GM18517 (cell line): Measurements from ENCODE around the gene ZNF30.
"Not testable (repeated sequence)": the region's sequence is repeated elsewhere in the genome, so short reads cannot be mapped to it uniquely, and the experiment has no call there.

Experiments
- ATAC-seq: cut with Tn5 transposase; IDR thresholded peaks from one replicate; pipeline ENCODE4 v1.9.1; 2021; ENCODE audit warnings: mild to moderate bottlenecking, moderate library complexity; ENCODE audit not compliant: unreplicated experiment

The ZNF30 gene

GRCh38 chr19:34960103-34960805 lies 33.6 kb downstream of the ZNF30 start:
- ATAC-seq = no peak

- ATAC-seq = no peak
Observed at GRCh38 chr19:34960940-34961679, 34.4 kb downstream of the ZNF30 start.

GRCh38 chr19:34961775-34962686 lies 35.3 kb downstream of the ZNF30 start:
- ATAC-seq = no peak

GRCh38 chr19:34962687-34963572 lies 36.2 kb downstream of the ZNF30 start:
- ATAC-seq = no peak

GRCh38 chr19:34963573-34964406 lies 37.1 kb downstream of the ZNF30 start, which contains the start of gene ZNF792:
TSS of gene ZNF792 (minus strand) at chr19:34964229. CDS start at chr19:34963662, 567 bp downstream.
- ATAC-seq = no peak

GRCh38 chr19:34964598-34964997 lies 37.9 kb downstream of the ZNF30 start:
- ATAC-seq = no peak

- not testable (repeated sequence) for ATAC-seq
Observed at GRCh38 chr19:34965505-34965904, 38.8 kb downstream of the ZNF30 start.

GRCh38 chr19:34967551-34967950 lies 40.8 kb downstream of the ZNF30 start:
- no peak for ATAC-seq

GRCh38 chr19:34969721-34970120 lies 43.0 kb downstream of the ZNF30 start:
- no peak for ATAC-seq

GRCh38 chr19:34970185-34970780 lies 43.6 kb downstream of the ZNF30 start:
- ATAC-seq = not testable (repeated sequence)

- no peak for ATAC-seq
Observed at GRCh38 chr19:34972163-34972705, 45.5 kb downstream of the ZNF30 start.

- no peak for ATAC-seq
Observed at GRCh38 chr19:34974646-34975045, 47.9 kb downstream of the ZNF30 start.

GRCh38 chr19:34975056-34975455 lies 48.4 kb downstream of the ZNF30 start:
- ATAC-seq = no peak

- ATAC-seq = no peak
Observed at GRCh38 chr19:34976611-34977010, 49.9 kb downstream of the ZNF30 start.

- ATAC-seq = no peak
Observed at GRCh38 chr19:34979819-34980640, 53.3 kb downstream of the ZNF30 start.

- ATAC-seq = no peak
Observed at GRCh38 chr19:34982275-34982674, 55.6 kb downstream of the ZNF30 start.

GRCh38 chr19:34983786-34984185 lies 57.1 kb downstream of the ZNF30 start:
- ATAC-seq = no peak

- no peak for ATAC-seq
Observed at GRCh38 chr19:34984287-34984686, 57.6 kb downstream of the ZNF30 start.
